ENCODE results near the gene PTPN3.

PTPN3 gene

DNA sequence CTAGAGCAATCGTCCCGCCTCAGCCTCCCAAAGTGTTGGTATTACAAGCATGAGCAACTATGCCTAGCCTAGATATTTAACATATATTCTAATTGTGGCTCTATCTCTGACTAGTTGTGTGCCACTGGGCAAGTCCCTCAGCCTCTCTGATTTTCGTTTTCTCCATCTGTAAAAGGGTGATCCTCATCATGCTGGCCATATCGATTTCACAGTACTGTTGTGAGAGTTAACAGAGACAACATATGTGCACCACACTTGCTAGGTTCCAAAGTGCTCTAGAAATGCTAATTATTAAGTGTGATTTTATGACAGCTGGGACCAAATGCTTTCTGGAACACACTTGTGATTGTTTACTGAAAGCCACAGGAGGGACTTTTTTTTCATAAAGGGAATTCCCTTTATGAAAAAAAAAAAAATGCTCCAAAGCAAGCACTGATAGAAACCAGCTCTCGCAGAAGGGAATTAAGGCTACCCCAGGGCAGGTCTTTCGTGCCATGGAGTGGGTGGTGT is 98.8 kb downstream of the PTPN3 start:
- H3K27ac ChIP-seq = no peak overlapping the region

GRCh38 chr9:109391176-109391575 is 106.9 kb downstream of the PTPN3 start:
- no peak overlapping the region for H3K27ac ChIP-seq
- TF ChIP-seq ZFX (IDR thresholded peaks at IDR 0.05) (no peak), CTCF (conservative IDR thresholded peaks at IDR 0.05) (no peak)

More for the DNA sequence above, 98.8 kb downstream of the PTPN3 start:
- no peak for TF ChIP-seq ZFX (IDR thresholded peaks at IDR 0.05)
- TF ChIP-seq CTCF (conservative IDR thresholded peaks at IDR 0.05) = no peak

GRCh38 chr9:109387856-109388255 is 110.3 kb downstream of the PTPN3 start:
- TF ChIP-seq CTCF (conservative IDR thresholded peaks at IDR 0.05) = no peak

DNA sequence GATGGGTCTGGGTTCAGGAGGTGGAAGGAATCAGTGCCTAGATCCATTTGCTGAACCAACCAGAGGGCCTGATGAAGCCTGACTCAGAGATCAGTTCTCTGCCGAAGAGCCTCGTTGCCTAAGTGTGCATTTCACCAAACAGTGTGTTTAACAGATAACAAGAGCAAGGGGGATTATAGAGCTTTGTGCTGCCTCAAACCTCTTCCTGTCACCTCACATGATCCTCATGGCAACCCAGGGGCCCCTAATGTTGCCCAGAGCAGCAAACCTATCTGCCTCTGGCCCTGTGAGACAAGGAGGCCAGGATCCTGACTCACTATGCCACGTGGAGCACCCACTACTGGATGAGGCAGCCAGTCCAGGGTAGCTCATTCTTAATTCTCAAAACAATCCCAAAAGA is 110.9 kb downstream of the PTPN3 start:
- no peak overlapping the region for H3K27ac ChIP-seq
- TF ChIP-seq ZFX (IDR thresholded peaks at IDR 0.05) (no peak), CTCF (conservative IDR thresholded peaks at IDR 0.05) (no peak)

More at GRCh38 chr9:109387856-109388255, 110.3 kb downstream of the PTPN3 start:
- no peak overlapping the region for H3K27ac ChIP-seq

DNA sequence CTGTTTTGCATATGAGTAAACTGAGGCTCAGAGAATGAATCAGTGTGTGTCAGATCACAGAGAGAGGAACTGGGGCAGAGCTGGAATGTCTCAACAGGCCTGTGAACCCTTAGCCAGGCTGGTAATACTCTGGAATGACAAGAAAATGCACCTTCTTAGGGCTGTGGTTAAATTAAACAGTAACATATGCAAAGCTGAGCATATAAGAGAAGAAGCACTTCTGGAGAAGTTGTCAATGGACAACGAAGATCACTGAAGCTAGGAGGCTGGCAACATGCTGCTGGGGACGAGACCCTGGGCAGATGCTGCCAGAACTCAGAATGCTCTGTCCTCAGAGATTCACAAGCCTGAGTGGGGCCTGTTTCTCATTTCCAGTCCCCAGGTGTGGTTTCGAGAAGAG is 112.6 kb downstream of the PTPN3 start:
- TF ChIP-seq CTCF (conservative IDR thresholded peaks at IDR 0.05) (no peak), ZFX (IDR thresholded peaks at IDR 0.05) (no peak)
- no peak overlapping the region for H3K27ac ChIP-seq

DNA sequence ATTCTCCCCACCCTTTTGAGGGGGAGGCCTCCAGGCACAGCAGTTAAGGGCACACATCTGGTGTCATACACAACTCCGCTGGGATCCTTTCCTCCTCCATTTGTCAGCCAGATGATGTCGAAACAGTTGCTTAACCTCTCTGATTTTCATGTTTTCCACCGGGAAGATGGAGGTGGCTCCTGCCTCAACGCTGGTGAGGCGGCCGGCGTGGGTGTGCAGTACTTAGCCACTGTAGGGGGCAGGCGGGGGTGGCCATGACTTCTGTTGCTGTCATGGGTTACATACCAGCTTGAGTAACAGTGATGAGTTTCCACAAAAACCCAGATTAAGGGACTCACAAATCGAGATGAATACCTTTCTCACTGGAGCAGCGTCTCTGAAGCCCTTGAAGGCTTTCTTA is 114.2 kb downstream of the PTPN3 start:
- H3K27ac ChIP-seq = no peak overlapping the region
- no peak for TF ChIP-seq ZFX (IDR thresholded peaks at IDR 0.05)
- TF ChIP-seq CTCF (conservative IDR thresholded peaks at IDR 0.05) = no peak

- H3K27ac ChIP-seq = no peak overlapping the region
- TF ChIP-seq ZFX (IDR thresholded peaks at IDR 0.05) (no peak), CTCF (conservative IDR thresholded peaks at IDR 0.05) (no peak)
Observed at GRCh38 chr9:109383356-109383755, 114.8 kb downstream of the PTPN3 start.

All from C4-2B (cell line).